ENCODE results near the gene ZRSR2. TPM values are rescaled to one million over a fixed set of nuclear protein-coding genes. Genes with fewer than 3 reads are reported as not detected.

Gene ZRSR2
- total RNA-seq, 1 donor from 2014 or later = 4.2 TPM

GRCh38 chrX:15849555-15849954 lies 59.3 kb downstream of the ZRSR2 start:
- no peaks in the 10 kb centered on the region for H3K27me3 ChIP-seq (ENCODE audit: control insufficient read depth, insufficient read depth, low read length)
- DNase-seq (ENCODE audit: low read depth) (no peak), FAIRE-seq (no peak)
- no peak overlapping the region for H3K4me3 ChIP-seq (ENCODE audit: low read depth, low read length)
- TF ChIP-seq CTCF (IDR thresholded peaks at IDR 0.05; ENCODE audit: insufficient read depth, low read length, severe bottlenecking) = no peak
- no peaks in the 10 kb centered on the region for H3K36me3 ChIP-seq (ENCODE audit: control insufficient read depth, insufficient read depth, low read length)

GRCh38 chrX:15853586-15854079 lies 63.3 kb downstream of the ZRSR2 start:
- no peaks in the 10 kb centered on the region for H3K27me3 ChIP-seq (ENCODE audit: control insufficient read depth, insufficient read depth, low read length)
- DNase-seq (ENCODE audit: low read depth) (no peak), FAIRE-seq (no peak)
- TF ChIP-seq CTCF (IDR thresholded peaks at IDR 0.05; ENCODE audit: insufficient read depth, low read length, severe bottlenecking) = no peak
- no peaks in the 10 kb centered on the region for H3K36me3 ChIP-seq (ENCODE audit: control insufficient read depth, insufficient read depth, low read length)
- H3K4me3 ChIP-seq (ENCODE audit: low read depth, low read length) = peak overlapping the region; percentile 38

- DNase-seq (ENCODE audit: low read depth) (no peak), FAIRE-seq (no peak)
These were observed 63.9 kb downstream of the ZRSR2 start for GRCh38 chrX:15854080-15854655.

GRCh38 chrX:15854712-15855567 lies 64.7 kb downstream of the ZRSR2 start, which contains the start of gene AP1S2:
Gene AP1S2, minus strand, starts transcription at chrX:15854813. Its CDS starts 2,289 bp downstream, at chrX:15852524.
- peak within 1 kb of the TSS; percentile 38 for H3K4me3 ChIP-seq (ENCODE audit: low read depth, low read length)
- H3K36me3 ChIP-seq (ENCODE audit: control insufficient read depth, insufficient read depth, low read length) = no peaks in the 10 kb centered on the region
- TF ChIP-seq CTCF (IDR thresholded peaks at IDR 0.05; ENCODE audit: insufficient read depth, low read length, severe bottlenecking) = no peak
- no peaks in the 10 kb centered on the region for H3K27me3 ChIP-seq (ENCODE audit: control insufficient read depth, insufficient read depth, low read length)
- no peak for FAIRE-seq
- DNase-seq (ENCODE audit: low read depth) = peak; percentile 78

More at GRCh38 chrX:15854080-15854655, 63.9 kb downstream of the ZRSR2 start:
- Histone ChIP-seq H3K27me3 (ENCODE audit: control insufficient read depth, insufficient read depth, low read length) (no peaks in the 10 kb centered on the region), H3K36me3 (ENCODE audit: control insufficient read depth, insufficient read depth, low read length) (no peaks in the 10 kb centered on the region), H3K4me3 (ENCODE audit: low read depth, low read length) (peak overlapping the region; percentile 38)
- TF ChIP-seq CTCF (IDR thresholded peaks at IDR 0.05; ENCODE audit: insufficient read depth, low read length, severe bottlenecking) = peak; percentile 20

GRCh38 chrX:15855568-15856221 lies 65.4 kb downstream of the ZRSR2 start:
- no peak for TF ChIP-seq CTCF (IDR thresholded peaks at IDR 0.05; ENCODE audit: insufficient read depth, low read length, severe bottlenecking)
- peak overlapping the region; percentile 38 for H3K4me3 ChIP-seq (ENCODE audit: low read depth, low read length)
- DNase-seq (ENCODE audit: low read depth) (no peak), FAIRE-seq (no peak)
- no peaks in the 10 kb centered on the region for H3K27me3 ChIP-seq (ENCODE audit: control insufficient read depth, insufficient read depth, low read length)
- H3K36me3 ChIP-seq (ENCODE audit: control insufficient read depth, insufficient read depth, low read length) = no peaks in the 10 kb centered on the region

Data from bronchial epithelial cell (primary cell).